ENCODE measurements around the gene SLC26A4. TPM values are rescaled to one million over a fixed set of nuclear protein-coding genes. Genes with fewer than 3 reads are reported as not detected.

Gene SLC26A4
- total and polyA plus RNA-seq, 9 of the 15 experiments (the other 6 are each of a cell fraction or from before 2014, with no cell fraction given): 0.09 to 1.2 (median 0.33) TPM

DNA sequence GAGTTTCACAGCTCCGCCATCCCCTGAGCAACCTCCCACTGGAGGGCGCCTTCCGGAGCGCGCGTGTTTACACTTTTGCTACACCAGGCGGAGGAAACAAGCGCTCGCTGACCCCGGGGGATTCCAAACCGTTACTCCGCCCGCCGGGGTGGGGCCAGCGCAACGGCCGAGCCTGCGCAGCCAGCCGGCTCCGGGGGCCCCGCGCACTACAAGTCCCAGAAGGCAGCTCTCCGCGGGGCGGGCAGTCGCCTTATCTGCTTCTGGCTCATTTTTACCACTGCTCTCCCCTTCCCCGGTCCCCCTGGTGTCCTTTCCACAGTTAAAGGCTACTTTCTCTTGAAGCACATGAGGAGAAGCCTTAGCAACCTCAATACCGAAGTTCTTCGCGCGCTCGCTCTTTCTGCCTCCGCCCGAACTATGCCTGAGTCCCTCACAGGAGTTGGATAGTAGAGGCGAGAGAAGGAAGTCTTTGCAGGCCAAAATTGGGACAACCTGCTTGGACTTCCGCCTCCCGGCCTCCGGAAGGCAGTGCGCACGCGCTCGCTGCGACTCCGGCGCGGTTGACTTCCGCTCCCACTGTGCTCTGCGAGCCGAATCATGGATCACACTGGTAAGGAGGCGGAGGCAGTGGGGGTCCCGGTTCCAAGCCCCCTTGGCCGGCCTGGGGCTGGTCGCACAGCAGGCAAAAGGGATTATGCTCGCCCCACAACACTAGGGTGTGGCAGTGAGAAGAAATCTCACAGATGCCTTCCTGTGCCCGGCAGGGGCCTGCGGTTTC is 83.1 kb downstream of the SLC26A4 start, which contains the start of gene CBLL1 (continued):
- TF ChIP-seq, protein P1, sequence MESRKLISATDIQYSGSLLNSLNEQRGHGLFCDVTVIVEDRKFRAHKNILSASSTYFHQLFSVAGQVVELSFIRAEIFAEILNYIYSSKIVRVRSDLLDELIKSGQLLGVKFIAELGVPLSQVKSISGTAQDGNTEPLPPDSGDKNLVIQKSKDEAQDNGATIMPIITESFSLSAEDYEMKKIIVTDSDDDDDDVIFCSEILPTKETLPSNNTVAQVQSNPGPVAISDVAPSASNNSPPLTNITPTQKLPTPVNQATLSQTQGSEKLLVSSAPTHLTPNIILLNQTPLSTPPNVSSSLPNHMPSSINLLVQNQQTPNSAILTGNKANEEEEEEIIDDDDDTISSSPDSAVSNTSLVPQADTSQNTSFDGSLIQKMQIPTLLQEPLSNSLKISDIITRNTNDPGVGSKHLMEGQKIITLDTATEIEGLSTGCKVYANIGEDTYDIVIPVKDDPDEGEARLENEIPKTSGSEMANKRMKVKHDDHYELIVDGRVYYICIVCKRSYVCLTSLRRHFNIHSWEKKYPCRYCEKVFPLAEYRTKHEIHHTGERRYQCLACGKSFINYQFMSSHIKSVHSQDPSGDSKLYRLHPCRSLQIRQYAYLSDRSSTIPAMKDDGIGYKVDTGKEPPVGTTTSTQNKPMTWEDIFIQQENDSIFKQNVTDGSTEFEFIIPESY (CRISPR knock-in tag; IDR thresholded peaks at IDR 0.05): no peak
- TF ChIP-seq TRIM24 (IDR thresholded peaks at IDR 0.05) (peak in 1 of 2 experiments; percentile 20; a peak in 1 of 4 replicates), ZNF12 (CRISPR knock-in tag; IDR thresholded peaks at IDR 0.05) (peak; percentile 67; the same call in 1 of the 2 replicates), NFXL1 (CRISPR knock-in tag; IDR thresholded peaks at IDR 0.05) (no peak), PCBP1 (IDR thresholded peaks at IDR 0.05; ENCODE audit: low read depth, low read length, poor library complexity, severe bottlenecking) (no peak), ZNF347 (CRISPR knock-in tag; IDR thresholded peaks at IDR 0.05; ENCODE audit: low read depth) (no peak)
- TF ChIP-seq, protein P2, sequence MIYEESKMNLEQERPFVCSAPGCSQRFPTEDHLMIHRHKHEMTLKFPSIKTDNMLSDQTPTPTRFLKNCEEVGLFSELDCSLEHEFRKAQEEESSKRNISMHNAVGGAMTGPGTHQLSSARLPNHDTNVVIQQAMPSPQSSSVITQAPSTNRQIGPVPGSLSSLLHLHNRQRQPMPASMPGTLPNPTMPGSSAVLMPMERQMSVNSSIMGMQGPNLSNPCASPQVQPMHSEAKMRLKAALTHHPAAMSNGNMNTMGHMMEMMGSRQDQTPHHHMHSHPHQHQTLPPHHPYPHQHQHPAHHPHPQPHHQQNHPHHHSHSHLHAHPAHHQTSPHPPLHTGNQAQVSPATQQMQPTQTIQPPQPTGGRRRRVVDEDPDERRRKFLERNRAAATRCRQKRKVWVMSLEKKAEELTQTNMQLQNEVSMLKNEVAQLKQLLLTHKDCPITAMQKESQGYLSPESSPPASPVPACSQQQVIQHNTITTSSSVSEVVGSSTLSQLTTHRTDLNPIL (CRISPR knock-in tag; IDR thresholded peaks at IDR 0.05): no peak
- TF ChIP-seq, protein P3, sequence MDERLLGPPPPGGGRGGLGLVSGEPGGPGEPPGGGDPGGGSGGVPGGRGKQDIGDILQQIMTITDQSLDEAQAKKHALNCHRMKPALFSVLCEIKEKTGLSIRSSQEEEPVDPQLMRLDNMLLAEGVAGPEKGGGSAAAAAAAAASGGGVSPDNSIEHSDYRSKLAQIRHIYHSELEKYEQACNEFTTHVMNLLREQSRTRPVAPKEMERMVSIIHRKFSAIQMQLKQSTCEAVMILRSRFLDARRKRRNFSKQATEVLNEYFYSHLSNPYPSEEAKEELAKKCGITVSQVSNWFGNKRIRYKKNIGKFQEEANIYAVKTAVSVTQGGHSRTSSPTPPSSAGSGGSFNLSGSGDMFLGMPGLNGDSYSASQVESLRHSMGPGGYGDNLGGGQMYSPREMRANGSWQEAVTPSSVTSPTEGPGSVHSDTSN (CRISPR knock-in tag; IDR thresholded peaks at IDR 0.05; ENCODE audit: low read depth): no peak
- TF ChIP-seq, protein P3 (tag; conservative IDR thresholded peaks at IDR 0.05; ENCODE audit: low read depth): no peak
- TF ChIP-seq, protein P4, sequence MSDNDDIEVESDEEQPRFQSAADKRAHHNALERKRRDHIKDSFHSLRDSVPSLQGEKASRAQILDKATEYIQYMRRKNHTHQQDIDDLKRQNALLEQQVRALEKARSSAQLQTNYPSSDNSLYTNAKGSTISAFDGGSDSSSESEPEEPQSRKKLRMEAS (CRISPR knock-in tag; IDR thresholded peaks at IDR 0.05): peak; percentile 63
